HG03520 (cell line): Measurements from ENCODE around the gene SEMA4C.

ENCODE experiments used
- ATAC-seq: cut with Tn5 transposase; IDR thresholded peaks from one replicate; pipeline ENCODE4 v1.9.1; 2021; ENCODE audit warnings: mild to moderate bottlenecking, moderate library complexity; ENCODE audit not compliant: unreplicated experiment

SEMA4C gene

GRCh38 chr2:96882906-96883305 lies 13.0 kb upstream of the SEMA4C start:
- ATAC-seq: no peak

- no peak for ATAC-seq
Observed at GRCh38 chr2:96882230-96882629, 12.3 kb upstream of the SEMA4C start.

GRCh38 chr2:96881349-96882195 lies 11.7 kb upstream of the SEMA4C start:
- ATAC-seq: no peak

- ATAC-seq: no peak
Observed at GRCh38 chr2:96880891-96881273, 11.0 kb upstream of the SEMA4C start.

- no peak for ATAC-seq
Observed at GRCh38 chr2:96879545-96880040, 9.7 kb upstream of the SEMA4C start.

GRCh38 chr2:96878796-96879544 lies 9.1 kb upstream of the SEMA4C start:
- ATAC-seq: no peak

GRCh38 chr2:96878171-96878570 lies 8.3 kb upstream of the SEMA4C start:
- ATAC-seq: no peak

- no peak for ATAC-seq
Observed at GRCh38 chr2:96877631-96878092, 7.8 kb upstream of the SEMA4C start.

- ATAC-seq: no peak
Observed at GRCh38 chr2:96877042-96877451, 7.2 kb upstream of the SEMA4C start.

GRCh38 chr2:96876269-96877041 lies 6.6 kb upstream of the SEMA4C start:
- ATAC-seq: no peak

GRCh38 chr2:96875498-96876268 lies 5.8 kb upstream of the SEMA4C start:
- no peak for ATAC-seq

GRCh38 chr2:96874198-96874831 lies 4.4 kb upstream of the SEMA4C start:
- ATAC-seq: no peak

GRCh38 chr2:96873651-96874096 lies 3.8 kb upstream of the SEMA4C start:
- no peak for ATAC-seq

- ATAC-seq: no peak
Observed at GRCh38 chr2:96872591-96873349, 2.9 kb upstream of the SEMA4C start.

- no peak for ATAC-seq
Observed at GRCh38 chr2:96870626-96871255, 861 bp upstream of the SEMA4C start.

GRCh38 chr2:96869281-96869821 lies 529 bp downstream of the SEMA4C start:
- no peak for ATAC-seq

- no peak for ATAC-seq
Observed at GRCh38 chr2:96868555-96869280, 1.2 kb downstream of the SEMA4C start.
